KMS-11 (cell line): ENCODE measurements around the gene IQGAP1.

Experiments
- H2AFZ ChIP-seq: fragments of 200-600 bp; sonication (generic); 2 replicates; pipeline ENCODE4 v1.6.1; 2016; ENCODE audit warnings: antibody characterized with exemption, mixed run types, low read depth
- H3K27ac ChIP-seq: fragments of 200-600 bp; sonication (generic); 2 replicates; pipeline ENCODE4 v1.6.1; 2016; ENCODE audit warnings: mild to moderate bottlenecking, mixed run types
- H3K27me3 ChIP-seq: fragments of 200-600 bp; sonication (generic); 2 replicates; pipeline ENCODE4 v1.6.1; 2017; ENCODE audit warnings: mild to moderate bottlenecking, low read depth, mixed run types, moderate library complexity; ENCODE audit not compliant: insufficient read depth
- H3K36me3 ChIP-seq: fragments of 200-600 bp; sonication (generic); 2 replicates; pipeline ENCODE4 v1.6.1; 2017; ENCODE audit warnings: mild to moderate bottlenecking, mixed run types; ENCODE audit not compliant: insufficient read depth
- H3K4me1 ChIP-seq: fragments of 200-600 bp; sonication (generic); 2 replicates; pipeline ENCODE4 v1.6.1; 2016; ENCODE audit warnings: mild to moderate bottlenecking, low read depth, mixed run types; ENCODE audit not compliant: poor library complexity, severe bottlenecking
- H3K4me2 ChIP-seq: fragments of 200-600 bp; sonication (generic); 2 replicates; pipeline ENCODE4 v1.7.0; 2016; ENCODE audit warnings: mild to moderate bottlenecking, mixed run types
- H3K4me3 ChIP-seq: fragments of 200-600 bp; sonication (generic); IDR thresholded peaks from 2 replicates; pipeline ENCODE4 v1.6.1; 2017; ENCODE audit warnings: low read depth, low read length, mixed read lengths; ENCODE audit not compliant: insufficient read depth
- H3K79me2 ChIP-seq: fragments of 200-600 bp; sonication (generic); 2 replicates; pipeline ENCODE4 v1.6.1; 2016; ENCODE audit warnings: low read depth, mixed run types; ENCODE audit not compliant: insufficient read depth
- H3K9ac ChIP-seq: fragments of 200-600 bp; sonication (generic); 2 replicates; pipeline ENCODE4 v1.6.1; 2016; ENCODE audit warnings: mild to moderate bottlenecking, mixed run types
- H4K20me1 ChIP-seq: fragments of 200-600 bp; sonication (generic); 2 replicates; pipeline ENCODE4 v1.6.1; 2016; ENCODE audit warnings: mild to moderate bottlenecking, mixed run types; ENCODE audit not compliant: insufficient read depth
- TF ChIP-seq, protein P1 (sequence below): fragments of 200-600 bp; sonication (generic); conservative IDR thresholded peaks from 2 replicates; pipeline ENCODE4 v1.6.1; 2017; ENCODE audit warnings: low read depth, mild to moderate bottlenecking, antibody characterized with exemption, low read length, moderate library complexity, mixed read lengths

IQGAP1 gene

DNA sequence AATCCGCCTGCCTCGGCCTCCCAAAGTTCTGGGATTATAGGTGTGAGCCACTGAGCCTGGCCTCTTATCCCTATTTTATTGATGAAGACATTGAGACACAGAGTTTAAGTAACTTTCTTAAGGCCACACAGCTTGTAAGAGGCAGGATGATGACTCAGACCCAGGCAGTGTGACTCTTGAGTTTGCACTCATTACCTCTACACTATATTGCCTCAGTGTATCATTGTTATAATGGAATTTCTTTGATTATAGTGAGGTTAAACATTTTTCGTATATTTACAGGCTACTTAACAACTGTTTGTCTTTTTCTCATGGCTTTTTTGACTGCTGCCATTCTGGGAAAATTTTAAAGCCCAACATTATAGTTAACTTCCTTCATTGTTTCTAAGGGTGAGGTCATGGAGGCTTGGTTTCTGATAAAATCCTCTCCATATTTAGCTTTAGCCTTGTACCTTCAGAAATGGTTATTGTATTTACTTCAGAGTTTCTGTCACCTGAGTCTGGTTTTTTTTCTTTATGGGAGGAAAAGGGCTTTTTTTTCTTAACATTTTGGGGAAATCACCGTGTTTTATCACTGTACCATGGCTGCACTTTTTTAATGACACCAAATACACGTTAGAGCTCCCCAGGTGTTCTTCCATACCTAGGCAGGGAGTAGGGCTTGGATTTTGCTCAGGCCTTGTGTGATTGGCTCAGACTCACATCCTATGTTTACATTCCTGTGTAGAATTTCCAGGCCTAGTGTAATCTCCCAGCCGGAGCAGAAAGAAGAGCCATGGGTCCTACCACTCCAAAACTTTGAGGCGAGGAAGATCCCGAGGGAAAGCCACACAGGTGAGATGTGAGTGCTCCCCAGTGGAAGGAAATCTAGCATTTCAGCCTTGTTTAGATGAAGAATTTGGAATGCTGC lies 29.7 kb upstream of the IQGAP1 start:
- no peak overlapping the region for H3K9ac ChIP-seq
- H3K27ac ChIP-seq, result no peak overlapping the region
- no peak overlapping the region for H3K4me3 ChIP-seq
- peaks cover 3% of the 10 kb centered on the region for H3K4me1 ChIP-seq
- H2AFZ ChIP-seq, result no peak overlapping the region
- no peaks in the 10 kb centered on the region for H3K79me2 ChIP-seq
- H3K27me3 ChIP-seq, result no peaks in the 10 kb centered on the region
- TF ChIP-seq, protein P1, sequence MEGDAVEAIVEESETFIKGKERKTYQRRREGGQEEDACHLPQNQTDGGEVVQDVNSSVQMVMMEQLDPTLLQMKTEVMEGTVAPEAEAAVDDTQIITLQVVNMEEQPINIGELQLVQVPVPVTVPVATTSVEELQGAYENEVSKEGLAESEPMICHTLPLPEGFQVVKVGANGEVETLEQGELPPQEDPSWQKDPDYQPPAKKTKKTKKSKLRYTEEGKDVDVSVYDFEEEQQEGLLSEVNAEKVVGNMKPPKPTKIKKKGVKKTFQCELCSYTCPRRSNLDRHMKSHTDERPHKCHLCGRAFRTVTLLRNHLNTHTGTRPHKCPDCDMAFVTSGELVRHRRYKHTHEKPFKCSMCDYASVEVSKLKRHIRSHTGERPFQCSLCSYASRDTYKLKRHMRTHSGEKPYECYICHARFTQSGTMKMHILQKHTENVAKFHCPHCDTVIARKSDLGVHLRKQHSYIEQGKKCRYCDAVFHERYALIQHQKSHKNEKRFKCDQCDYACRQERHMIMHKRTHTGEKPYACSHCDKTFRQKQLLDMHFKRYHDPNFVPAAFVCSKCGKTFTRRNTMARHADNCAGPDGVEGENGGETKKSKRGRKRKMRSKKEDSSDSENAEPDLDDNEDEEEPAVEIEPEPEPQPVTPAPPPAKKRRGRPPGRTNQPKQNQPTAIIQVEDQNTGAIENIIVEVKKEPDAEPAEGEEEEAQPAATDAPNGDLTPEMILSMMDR, result no peak
- no peak overlapping the region for H3K4me2 ChIP-seq
- H3K36me3 ChIP-seq, result no peaks in the 10 kb centered on the region
- H4K20me1 ChIP-seq, result no peaks in the 10 kb centered on the region

DNA sequence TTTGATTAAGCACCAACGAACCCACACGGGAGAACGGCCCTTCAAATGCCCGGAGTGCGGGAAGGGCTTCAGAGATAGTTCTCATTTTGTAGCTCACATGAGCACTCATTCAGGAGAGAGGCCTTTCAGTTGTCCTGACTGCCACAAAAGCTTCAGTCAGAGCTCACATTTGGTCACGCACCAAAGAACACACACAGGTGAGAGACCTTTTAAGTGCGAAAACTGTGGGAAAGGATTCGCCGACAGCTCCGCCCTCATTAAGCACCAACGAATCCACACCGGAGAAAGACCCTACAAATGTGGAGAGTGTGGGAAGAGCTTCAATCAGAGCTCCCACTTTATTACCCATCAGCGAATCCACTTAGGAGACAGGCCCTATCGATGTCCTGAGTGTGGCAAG lies 27.3 kb upstream of the IQGAP1 start:
- Histone ChIP-seq H3K27ac (no peak overlapping the region), H4K20me1 (no peaks in the 10 kb centered on the region), H3K4me1 (peaks cover 3% of the 10 kb centered on the region), H3K79me2 (no peaks in the 10 kb centered on the region), H2AFZ (no peak overlapping the region), H3K9ac (no peak overlapping the region), H3K36me3 (no peaks in the 10 kb centered on the region), H3K27me3 (no peaks in the 10 kb centered on the region), H3K4me2 (no peak overlapping the region), H3K4me3 (no peak overlapping the region)
- TF ChIP-seq, protein P1, result no peak

DNA sequence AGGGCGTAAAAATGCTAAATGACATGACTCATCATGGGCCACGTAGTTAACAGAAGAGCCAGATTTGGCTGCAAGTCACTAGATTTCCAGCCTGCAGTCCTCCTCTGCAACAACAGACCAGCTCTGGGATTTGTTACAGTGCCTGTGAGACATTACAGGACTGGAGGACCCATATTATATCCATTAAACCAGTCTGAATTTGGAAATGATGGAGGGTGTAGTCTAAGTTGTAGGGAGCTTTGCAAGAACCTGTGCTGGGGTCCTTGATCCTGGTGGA lies 25.2 kb upstream of the IQGAP1 start:
- no peak overlapping the region for H2AFZ ChIP-seq
- TF ChIP-seq, protein P1, result no peak

DNA sequence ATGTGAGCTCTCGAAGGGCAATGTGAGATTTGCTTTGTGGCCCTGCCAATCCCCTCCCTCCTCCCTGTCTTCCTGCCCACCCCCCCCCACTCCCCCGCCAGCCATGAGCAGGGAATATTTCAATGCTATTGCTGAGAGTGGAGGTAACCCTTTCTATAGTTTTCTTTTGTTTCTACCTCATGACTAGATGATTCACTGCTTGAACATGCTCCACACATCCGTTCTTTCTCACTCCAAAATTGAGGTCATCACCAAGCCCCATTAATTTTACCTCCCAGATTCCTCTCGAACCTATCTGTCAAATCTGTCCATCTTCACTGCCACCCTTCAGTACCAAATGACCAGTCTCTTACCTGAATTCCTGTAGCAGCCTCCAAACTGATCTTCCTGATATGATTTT lies 23.8 kb upstream of the IQGAP1 start:
- no peak overlapping the region for H3K9ac ChIP-seq
- TF ChIP-seq, protein P1, result no peak
- no peaks in the 10 kb centered on the region for H3K27me3 ChIP-seq
- H3K4me2 ChIP-seq, result no peak overlapping the region
- no peaks in the 10 kb centered on the region for H4K20me1 ChIP-seq
- H3K27ac ChIP-seq, result no peak overlapping the region
- no peak overlapping the region for H3K4me3 ChIP-seq
- H3K36me3 ChIP-seq, result no peaks in the 10 kb centered on the region
- no peaks in the 10 kb centered on the region for H3K79me2 ChIP-seq
- H3K4me1 ChIP-seq, result peaks cover 3% of the 10 kb centered on the region
- H2AFZ ChIP-seq, result no peak overlapping the region

More for the DNA sequence above, 25.2 kb upstream of the IQGAP1 start:
- peaks cover 3% of the 10 kb centered on the region for H3K4me1 ChIP-seq
- H3K9ac ChIP-seq, result no peak overlapping the region
- no peak overlapping the region for H3K4me2 ChIP-seq
- H3K79me2 ChIP-seq, result no peaks in the 10 kb centered on the region
- H3K27ac ChIP-seq, result no peak overlapping the region
- no peak overlapping the region for H3K4me3 ChIP-seq
- no peaks in the 10 kb centered on the region for H3K36me3 ChIP-seq
- no peaks in the 10 kb centered on the region for H4K20me1 ChIP-seq
- no peaks in the 10 kb centered on the region for H3K27me3 ChIP-seq
